HepG2 (cell line): ENCODE measurements around the gene SPNS1. TPM values are rescaled to one million over a fixed set of nuclear protein-coding genes. Genes with fewer than 3 reads are reported as not detected.

Experiments
- CAMTA2 ChIP-seq: sonication (generic); formaldehyde crosslinking; IDR thresholded peaks from 2 replicates; pipeline ENCODE4 v1.4.0; 2020; ENCODE audit warnings: mild to moderate bottlenecking, missing genetic modification reagents, borderline replicate concordance
- EED ChIP-seq: sonication (generic); formaldehyde crosslinking; IDR thresholded peaks from 2 replicates; pipeline ENCODE4 v1.5.0; 2020; ENCODE audit warnings: mild to moderate bottlenecking, missing genetic modification reagents
- ELF4 ChIP-seq: sonication (generic); formaldehyde crosslinking; IDR thresholded peaks from 2 replicates; pipeline ENCODE4 v1.5.0; 2020; ENCODE audit warnings: missing genetic modification reagents, mild to moderate bottlenecking, moderate library complexity, borderline replicate concordance
- HNRNPUL1 ChIP-seq: fragments of 200-400 bp; formaldehyde crosslinking; IDR thresholded peaks from 2 replicates; pipeline ENCODE4 v1.6.1; 2017; ENCODE audit warnings: low read depth, mild to moderate bottlenecking, low read length, moderate library complexity
- MIER2 ChIP-seq: IDR thresholded peaks from 2 replicates; pipeline ENCODE4 v1.6.1; 2016; ENCODE audit warnings: missing biosample characterization, missing genetic modification reagents
- NR2F1 ChIP-seq, 2 experiments: fragments of 450-650 bp in 1 of 2; formaldehyde crosslinking in 1 of 2; IDR thresholded peaks; 2 replicates each; pipeline versions ENCODE4 v1.5.0 to v1.6.1; 2016 to 2020; ENCODE audit warnings: mild to moderate bottlenecking in 1 of 2, missing compliant biosample characterization in 1 of 2, missing genetic modification reagents in 1 of 2, moderate library complexity in 1 of 2
- SMARCC2 ChIP-seq: fragments of 450-650 bp; IDR thresholded peaks from 2 replicates; pipeline ENCODE4 v1.6.1; 2017; ENCODE audit warnings: antibody characterized with exemption, mild to moderate bottlenecking
- ZNF24 ChIP-seq: fragments of 450-650 bp; IDR thresholded peaks from 2 replicates; pipeline ENCODE4 v1.6.1; 2017; ENCODE audit warnings: antibody characterized with exemption, mild to moderate bottlenecking
- ZNF260 ChIP-seq: sonication (generic); formaldehyde crosslinking; IDR thresholded peaks from 2 replicates; pipeline ENCODE4 v1.4.0; 2020; ENCODE audit warnings: missing genetic modification reagents, low read depth, mild to moderate bottlenecking, borderline replicate concordance
- ZNF337 ChIP-seq: sonication (generic); formaldehyde crosslinking; IDR thresholded peaks from 2 replicates; pipeline ENCODE4 v1.5.1; 2020; ENCODE audit warnings: missing genetic modification reagents, low read depth, mild to moderate bottlenecking, borderline replicate concordance
- ZNF33A ChIP-seq: sonication (generic); formaldehyde crosslinking; IDR thresholded peaks from 2 replicates; pipeline ENCODE4 v1.5.1; 2020; ENCODE audit warnings: missing genetic modification reagents, mild to moderate bottlenecking, moderate library complexity, borderline replicate concordance
- ZNF709 ChIP-seq: sonication (generic); formaldehyde crosslinking; IDR thresholded peaks from 2 replicates; pipeline ENCODE4 v1.5.0; 2020; ENCODE audit warnings: mild to moderate bottlenecking, missing genetic modification reagents
- ZNF772 ChIP-seq: sonication (generic); formaldehyde crosslinking; IDR thresholded peaks from 2 replicates; pipeline ENCODE4 v1.5.0; 2020; ENCODE audit warnings: mild to moderate bottlenecking, missing genetic modification reagents
- polyA plus RNA-seq, 8 experiments: library from polyadenylated mRNA; depleted of rRNA in 3 of 8; stranded (reverse) in 7 of 8; unstranded in 1 of 8; fragments of >200 nt; fragmentation: Illumina TruSeq in 4 of 8; extraction: Trizol in 4 of 8; gene quantifications; 2 replicates each; pipeline versions ENCODE4 v1.2.1 to v1.2.3, GENCODE V29; 2011 to 2016; ENCODE audit warnings: low read depth in 4 of 8, missing spikeins in 1 of 8, mixed read lengths in 1 of 8; ENCODE audit not compliant: insufficient read depth in 1 of 8
- total RNA-seq, 5 experiments: library from RNA; depleted of rRNA; stranded (reverse); fragments of >200 nt; fragmentation: Illumina TruSeq; extraction: Trizol; gene quantifications; 2 replicates each; pipeline ENCODE4 v1.2.3, GENCODE V29; 2016; ENCODE audit warnings: low read depth in 1 of 5
- TF ChIP-seq, protein P1 (sequence below): sonication (generic); formaldehyde crosslinking; IDR thresholded peaks from 2 replicates; pipeline ENCODE4 v1.8.1; 2022; ENCODE audit warnings: low read depth, mild to moderate bottlenecking, missing genetic modification reagents
- TF ChIP-seq, protein P2 (sequence below): sonication (generic); formaldehyde crosslinking; IDR thresholded peaks from 2 replicates; pipeline ENCODE4 v1.5.1; 2020; ENCODE audit warnings: mild to moderate bottlenecking, missing genetic modification reagents, borderline replicate concordance
- TF ChIP-seq, protein P3 (sequence below): sonication (generic); formaldehyde crosslinking; IDR thresholded peaks from 2 replicates; pipeline ENCODE4 v1.5.1; 2020; ENCODE audit warnings: missing genetic modification reagents, mild to moderate bottlenecking, borderline replicate concordance
- TF ChIP-seq, protein P4 (sequence below): conservative IDR thresholded peaks from 2 replicates; pipeline ENCODE4 v1.6.1; 2018; ENCODE audit warnings: missing genetic modification reagents
- TF ChIP-seq, protein P5 (sequence below): sonication (generic); formaldehyde crosslinking; IDR thresholded peaks from 2 replicates; pipeline ENCODE4 v1.4.0; 2020; ENCODE audit warnings: mild to moderate bottlenecking, missing genetic modification reagents
- TF ChIP-seq, protein P6 (sequence below): sonication (generic); formaldehyde crosslinking; IDR thresholded peaks from 2 replicates; pipeline ENCODE4 v1.4.0; 2020; ENCODE audit warnings: missing genetic modification reagents

The SPNS1 gene
- total and polyA plus RNA-seq, 2 of the 13 experiments (the other 11 are each of a cell fraction or from before 2014, with no cell fraction given): 25.6 to 38.8 TPM

DNA sequence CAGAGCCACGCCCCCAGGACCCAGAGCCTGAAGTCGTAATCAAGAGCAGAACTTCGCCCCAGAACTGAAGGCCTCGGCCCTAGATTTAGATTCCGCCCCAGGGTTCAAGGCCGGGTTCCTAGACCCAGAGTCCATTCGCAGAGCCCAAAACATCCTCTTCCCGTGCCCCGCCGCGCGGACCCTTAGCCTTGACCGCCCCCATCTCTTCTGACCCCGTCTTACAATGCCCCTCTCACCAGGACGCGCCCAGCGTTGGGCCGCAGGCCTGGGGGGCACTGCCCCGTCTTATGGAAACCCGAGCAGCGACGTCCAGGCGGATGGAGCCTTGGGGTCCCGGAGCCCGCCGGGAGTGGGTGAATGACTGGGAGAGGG, 37.8 kb upstream of the SPNS1 start (continued):
- TF ChIP-seq, protein P1, sequence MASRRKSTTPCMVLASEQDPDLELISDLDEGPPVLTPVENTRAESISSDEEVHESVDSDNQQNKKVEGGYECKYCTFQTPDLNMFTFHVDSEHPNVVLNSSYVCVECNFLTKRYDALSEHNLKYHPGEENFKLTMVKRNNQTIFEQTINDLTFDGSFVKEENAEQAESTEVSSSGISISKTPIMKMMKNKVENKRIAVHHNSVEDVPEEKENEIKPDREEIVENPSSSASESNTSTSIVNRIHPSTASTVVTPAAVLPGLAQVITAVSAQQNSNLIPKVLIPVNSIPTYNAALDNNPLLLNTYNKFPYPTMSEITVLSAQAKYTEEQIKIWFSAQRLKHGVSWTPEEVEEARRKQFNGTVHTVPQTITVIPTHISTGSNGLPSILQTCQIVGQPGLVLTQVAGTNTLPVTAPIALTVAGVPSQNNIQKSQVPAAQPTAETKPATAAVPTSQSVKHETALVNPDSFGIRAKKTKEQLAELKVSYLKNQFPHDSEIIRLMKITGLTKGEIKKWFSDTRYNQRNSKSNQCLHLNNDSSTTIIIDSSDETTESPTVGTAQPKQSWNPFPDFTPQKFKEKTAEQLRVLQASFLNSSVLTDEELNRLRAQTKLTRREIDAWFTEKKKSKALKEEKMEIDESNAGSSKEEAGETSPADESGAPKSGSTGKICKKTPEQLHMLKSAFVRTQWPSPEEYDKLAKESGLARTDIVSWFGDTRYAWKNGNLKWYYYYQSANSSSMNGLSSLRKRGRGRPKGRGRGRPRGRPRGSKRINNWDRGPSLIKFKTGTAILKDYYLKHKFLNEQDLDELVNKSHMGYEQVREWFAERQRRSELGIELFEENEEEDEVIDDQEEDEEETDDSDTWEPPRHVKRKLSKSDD: no peak
- 0 out of 4 replicates have a peak, but pooled peaks of 1 of the 2 experiments have one; percentile 6 for TF ChIP-seq NR2F1 (CRISPR knock-in tag; IDR thresholded peaks at IDR 0.05)
- no peak for TF ChIP-seq MIER2
- no peak for TF ChIP-seq ZNF260
- TF ChIP-seq ZNF709 (CRISPR knock-in tag): no peak
- TF ChIP-seq, protein P2, sequence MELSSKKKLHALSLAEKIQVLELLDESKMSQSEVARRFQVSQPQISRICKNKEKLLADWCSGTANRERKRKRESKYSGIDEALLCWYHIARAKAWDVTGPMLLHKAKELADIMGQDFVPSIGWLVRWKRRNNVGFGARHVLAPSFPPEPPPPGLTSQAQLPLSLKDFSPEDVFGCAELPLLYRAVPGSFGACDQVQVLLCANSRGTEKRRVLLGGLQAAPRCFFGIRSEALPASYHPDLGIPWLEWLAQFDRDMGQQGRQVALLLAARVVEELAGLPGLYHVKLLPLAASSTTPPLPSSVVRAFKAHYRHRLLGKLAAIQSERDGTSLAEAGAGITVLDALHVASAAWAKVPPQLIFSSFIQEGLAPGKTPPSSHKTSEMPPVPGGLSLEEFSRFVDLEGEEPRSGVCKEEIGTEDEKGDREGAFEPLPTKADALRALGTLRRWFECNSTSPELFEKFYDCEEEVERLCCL (CRISPR knock-in tag): no peak
- TF ChIP-seq ZNF33A (CRISPR knock-in tag): no peak
- TF ChIP-seq CAMTA2 (CRISPR knock-in tag): no peak
- no peak for TF ChIP-seq ZNF337 (CRISPR knock-in tag)
- no peak for TF ChIP-seq EED (CRISPR knock-in tag)
- TF ChIP-seq, protein P3, sequence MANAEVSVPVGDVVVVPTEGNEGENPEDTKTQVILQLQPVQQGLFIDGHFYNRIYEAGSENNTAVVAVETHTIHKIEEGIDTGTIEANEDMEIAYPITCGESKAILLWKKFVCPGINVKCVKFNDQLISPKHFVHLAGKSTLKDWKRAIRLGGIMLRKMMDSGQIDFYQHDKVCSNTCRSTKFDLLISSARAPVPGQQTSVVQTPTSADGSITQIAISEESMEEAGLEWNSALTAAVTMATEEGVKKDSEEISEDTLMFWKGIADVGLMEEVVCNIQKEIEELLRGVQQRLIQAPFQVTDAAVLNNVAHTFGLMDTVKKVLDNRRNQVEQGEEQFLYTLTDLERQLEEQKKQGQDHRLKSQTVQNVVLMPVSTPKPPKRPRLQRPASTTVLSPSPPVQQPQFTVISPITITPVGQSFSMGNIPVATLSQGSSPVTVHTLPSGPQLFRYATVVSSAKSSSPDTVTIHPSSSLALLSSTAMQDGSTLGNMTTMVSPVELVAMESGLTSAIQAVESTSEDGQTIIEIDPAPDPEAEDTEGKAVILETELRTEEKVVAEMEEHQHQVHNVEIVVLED (CRISPR knock-in tag): no peak
- TF ChIP-seq, protein P4, sequence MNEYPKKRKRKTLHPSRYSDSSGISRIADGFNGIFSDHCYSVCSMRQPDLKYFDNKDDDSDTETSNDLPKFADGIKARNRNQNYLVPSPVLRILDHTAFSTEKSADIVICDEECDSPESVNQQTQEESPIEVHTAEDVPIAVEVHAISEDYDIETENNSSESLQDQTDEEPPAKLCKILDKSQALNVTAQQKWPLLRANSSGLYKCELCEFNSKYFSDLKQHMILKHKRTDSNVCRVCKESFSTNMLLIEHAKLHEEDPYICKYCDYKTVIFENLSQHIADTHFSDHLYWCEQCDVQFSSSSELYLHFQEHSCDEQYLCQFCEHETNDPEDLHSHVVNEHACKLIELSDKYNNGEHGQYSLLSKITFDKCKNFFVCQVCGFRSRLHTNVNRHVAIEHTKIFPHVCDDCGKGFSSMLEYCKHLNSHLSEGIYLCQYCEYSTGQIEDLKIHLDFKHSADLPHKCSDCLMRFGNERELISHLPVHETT (CRISPR knock-in tag): no peak
- TF ChIP-seq ZNF772 (CRISPR knock-in tag): no peak
- no peak for TF ChIP-seq ELF4 (CRISPR knock-in tag)
- no peak for TF ChIP-seq HNRNPUL1
- TF ChIP-seq, protein P5, sequence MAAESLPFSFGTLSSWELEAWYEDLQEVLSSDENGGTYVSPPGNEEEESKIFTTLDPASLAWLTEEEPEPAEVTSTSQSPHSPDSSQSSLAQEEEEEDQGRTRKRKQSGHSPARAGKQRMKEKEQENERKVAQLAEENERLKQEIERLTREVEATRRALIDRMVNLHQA: no peak
- TF ChIP-seq, protein P6, sequence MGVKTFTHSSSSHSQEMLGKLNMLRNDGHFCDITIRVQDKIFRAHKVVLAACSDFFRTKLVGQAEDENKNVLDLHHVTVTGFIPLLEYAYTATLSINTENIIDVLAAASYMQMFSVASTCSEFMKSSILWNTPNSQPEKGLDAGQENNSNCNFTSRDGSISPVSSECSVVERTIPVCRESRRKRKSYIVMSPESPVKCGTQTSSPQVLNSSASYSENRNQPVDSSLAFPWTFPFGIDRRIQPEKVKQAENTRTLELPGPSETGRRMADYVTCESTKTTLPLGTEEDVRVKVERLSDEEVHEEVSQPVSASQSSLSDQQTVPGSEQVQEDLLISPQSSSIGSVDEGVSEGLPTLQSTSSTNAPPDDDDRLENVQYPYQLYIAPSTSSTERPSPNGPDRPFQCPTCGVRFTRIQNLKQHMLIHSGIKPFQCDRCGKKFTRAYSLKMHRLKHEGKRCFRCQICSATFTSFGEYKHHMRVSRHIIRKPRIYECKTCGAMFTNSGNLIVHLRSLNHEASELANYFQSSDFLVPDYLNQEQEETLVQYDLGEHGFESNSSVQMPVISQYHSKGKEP: no peak
- TF ChIP-seq ZNF24: no peak
- no peak for TF ChIP-seq SMARCC2
